CD4-positive, alpha-beta T cell treated with Interleukin-17A for 1 hour (primary cell): Measurements from ENCODE around the gene MAGEB1.

Experiments
- DNase-seq: peaks from one replicate; pipeline ENCODE4 v3.0.0-alpha.2; 2020

The MAGEB1 gene

GRCh38 chrX:30296408-30297254 is 49.7 kb downstream of the MAGEB1 start:
- DNase-seq = no peak

GRCh38 chrX:30301208-30301607 is 54.3 kb downstream of the MAGEB1 start:
- no peak for DNase-seq
